PC-3 (cell line): Measurements from ENCODE around the gene HMG20A. TPM values are rescaled to one million over a fixed set of nuclear protein-coding genes. Genes with fewer than 3 reads are reported as not detected.

Experiments
- ATAC-seq: fragments of 200-7000 bp; cut with Tn5 transposase; 2 replicates; pipeline ENCODE4 v1.9.1; 2020; ENCODE audit warnings: mild to moderate bottlenecking, moderate library complexity
- BruUV-seq: library from RNA; stranded (reverse); fragments of 400-500 nt; replicated peaks from 2 replicates; lab custom pipeline; 2021; lab: Mats Ljungman, UMichigan
- CTCF ChIA-PET: fragments of 300-600 bp; sonication (Branson Sonifier 250); formaldehyde crosslinking; loops from one replicate; lab custom pipeline; 2022; ENCODE audit warnings: antibody characterized with exemption; lab: Charles Lee
- POLR2A ChIA-PET: fragments of 300-600 bp; sonication (Branson Sonifier 250); formaldehyde crosslinking; loops from one replicate; lab custom pipeline; 2022; ENCODE audit warnings: antibody characterized with exemption; ENCODE audit not compliant: unreplicated experiment; lab: Charles Lee
- DNase-seq: peaks from one replicate; pipeline ENCODE4 v3.0.0-alpha.2; 2015
- H2AFZ ChIP-seq: fragments of 300-600 bp; sonication (generic); 2 replicates; pipeline ENCODE4 v1.6.0; 2016; ENCODE audit warnings: antibody characterized with exemption, low read length
- H3F3A ChIP-seq: fragments of 300-600 bp; sonication (generic); one replicate; pipeline ENCODE4 v1.6.0; 2017; ENCODE audit warnings: antibody characterized with exemption, low read length, control low read depth, mild to moderate bottlenecking; ENCODE audit not compliant: unreplicated experiment
- H3K27ac ChIP-seq: fragments of 300-600 bp; sonication (generic); 2 replicates; pipeline ENCODE4 v1.5.1; 2016; ENCODE audit warnings: mild to moderate bottlenecking, low read length
- H3K27me3 ChIP-seq: fragments of 300-600 bp; sonication (generic); 2 replicates; pipeline ENCODE4 v1.6.1; 2016; ENCODE audit warnings: low read length, mixed read lengths
- H3K36me3 ChIP-seq: fragments of 300-600 bp; sonication (generic); 2 replicates; pipeline ENCODE4 v1.6.1; 2016; ENCODE audit warnings: low read depth, mixed run types, low read length, mixed read lengths
- H3K4me1 ChIP-seq: fragments of 300-600 bp; sonication (generic); 2 replicates; pipeline ENCODE4 v1.5.1; 2016; ENCODE audit warnings: low read length; ENCODE audit not compliant: insufficient read depth
- H3K4me2 ChIP-seq: fragments of 300-600 bp; sonication (generic); 2 replicates; pipeline ENCODE4 v1.6.0; 2016; ENCODE audit warnings: low read length
- H3K4me3 ChIP-seq: fragments of 300-600 bp; sonication (generic); 2 replicates; pipeline ENCODE4 v1.5.1; 2016; ENCODE audit warnings: mild to moderate bottlenecking, low read length, mixed read lengths
- H3K79me2 ChIP-seq: fragments of 300-600 bp; sonication (generic); 2 replicates; pipeline ENCODE4 v1.6.1; 2017; ENCODE audit warnings: low read length, mixed read lengths
- H3K9ac ChIP-seq: fragments of 300-600 bp; sonication (generic); 2 replicates; pipeline ENCODE4 v1.6.0; 2016; ENCODE audit warnings: mild to moderate bottlenecking, low read length
- H3K9me2 ChIP-seq: fragments of 300-600 bp; sonication (generic); replicated peaks from 2 replicates; pipeline ENCODE4 v1.6.1; 2016; ENCODE audit warnings: mixed run types, low read length, mixed read lengths
- H3K9me3 ChIP-seq: fragments of 300-600 bp; sonication (generic); 2 replicates; pipeline ENCODE4 v1.6.1; 2016; ENCODE audit warnings: low read length, mixed read lengths
- H4K20me1 ChIP-seq: fragments of 300-600 bp; sonication (generic); 2 replicates; pipeline ENCODE4 v1.6.1; 2016; ENCODE audit warnings: low read length, mixed read lengths
- EZH2 ChIP-seq: fragments of 300-600 bp; sonication (generic); IDR thresholded peaks from one replicate; pipeline ENCODE4 v1.6.1; 2017; ENCODE audit warnings: antibody characterized with exemption, mild to moderate bottlenecking, low read length; ENCODE audit not compliant: unreplicated experiment
- EZH2phosphoT487 ChIP-seq: fragments of 300-600 bp; sonication (generic); IDR thresholded peaks from 2 replicates; pipeline ENCODE4 v1.6.1; 2018; ENCODE audit warnings: mild to moderate bottlenecking, antibody characterized with exemption, low read length, borderline replicate concordance
- intact Hi-C: fragments of 100-400 bp; cut with micrococcal nuclease; formaldehyde crosslinking; loops from 2 replicates; pipeline ENCODE4 v1.9.0; 2023
- total RNA-seq: library from RNA; depleted of rRNA; stranded (reverse); fragments of >200 nt; gene quantifications from 2 replicates; pipeline ENCODE4 v1.2.3, GENCODE V29; 2014
- TF ChIP-seq, protein P1 (sequence below): fragments of 300-600 bp; sonication (generic); conservative IDR thresholded peaks from 2 replicates; pipeline ENCODE4 v1.5.1; 2017; ENCODE audit warnings: antibody characterized with exemption, low read depth, mild to moderate bottlenecking, low read length

The HMG20A gene
- total RNA-seq, 1 experiment from 2014 or later, result 17.6 TPM

DNA sequence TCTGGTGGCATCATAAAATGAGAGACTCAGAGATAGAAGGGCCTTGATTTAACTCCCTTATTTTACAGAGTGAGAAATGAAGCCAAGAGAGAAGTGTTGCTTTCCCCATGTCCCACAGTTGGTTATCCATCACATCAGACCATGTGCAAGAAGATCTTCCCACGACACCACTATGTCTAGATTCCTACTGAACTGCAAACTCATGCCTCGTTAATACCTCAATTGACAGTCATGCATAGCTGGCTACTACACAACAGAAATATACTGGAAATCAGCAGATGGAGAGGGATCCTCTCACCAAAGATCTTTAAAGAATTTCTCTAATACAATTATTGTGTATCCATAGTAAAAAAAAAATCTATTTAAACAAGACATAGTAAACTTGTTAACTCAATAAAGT is 34.1 kb upstream of the HMG20A start:
- Histone ChIP-seq H3K36me3 (no peaks in the 10 kb centered on the region), H3K4me1 (no peaks in the 10 kb centered on the region), H3K27me3 (no peaks in the 10 kb centered on the region), H3K4me3 (no peak overlapping the region), H4K20me1 (no peaks in the 10 kb centered on the region), H3K4me2 (no peak overlapping the region), H3K27ac (no peak overlapping the region), H2AFZ (no peak overlapping the region), H3F3A (no peaks in the 10 kb centered on the region), H3K9me2 (no peaks in the 10 kb centered on the region), H3K9me3 (no peaks in the 10 kb centered on the region), H3K9ac (no peak overlapping the region), H3K79me2 (peaks cover 3% of the 10 kb centered on the region; the same call in 1 of the 2 replicates)
- DNase-seq (no peak), ATAC-seq (no peak)
- intact Hi-C loops, result no loop called here
- ChIA-PET CTCF (no interaction called here), POLR2A (no interaction called here)
- BruUV-seq, result no TSS peak
- TF ChIP-seq EZH2, result no peak
- no peak for TF ChIP-seq EZH2phosphoT487

DNA sequence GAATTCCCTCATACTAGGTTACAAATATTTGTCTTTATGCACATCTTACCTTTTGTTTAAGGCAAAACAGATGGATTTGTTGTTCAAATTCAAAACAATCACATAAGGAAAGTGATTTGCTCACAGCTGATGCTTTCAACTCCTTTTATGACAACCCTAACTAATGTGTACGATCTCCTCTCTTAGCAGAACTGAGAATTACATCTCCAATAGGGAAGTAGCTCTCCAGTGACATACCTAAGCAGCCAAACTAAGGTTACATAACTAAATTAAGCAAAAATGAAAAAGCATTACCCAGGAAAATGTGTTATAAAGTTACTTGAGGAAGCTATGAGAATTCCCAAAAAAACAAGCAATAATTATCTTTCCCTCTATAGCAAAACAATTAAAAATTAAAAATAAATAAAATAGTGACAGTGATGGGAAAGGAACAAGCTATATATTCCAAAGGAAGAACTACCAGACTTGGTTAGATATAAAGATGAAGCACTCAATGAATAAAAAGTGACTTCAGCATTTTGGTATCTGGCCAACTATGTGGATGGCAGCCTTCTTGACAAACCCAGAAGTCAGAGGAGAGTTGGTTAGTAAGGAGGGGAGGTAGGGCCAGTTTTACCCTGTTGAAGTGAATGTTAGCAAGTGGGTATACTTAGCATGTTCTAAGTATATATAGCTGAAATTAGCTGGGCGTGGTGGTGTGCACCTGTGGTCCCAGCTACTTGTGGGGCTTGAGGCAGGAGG is 33.2 kb upstream of the HMG20A start:
- H3K4me2 ChIP-seq, result no peak overlapping the region
- H3K27me3 ChIP-seq, result no peaks in the 10 kb centered on the region
- H3F3A ChIP-seq, result no peaks in the 10 kb centered on the region
- ATAC-seq, result no peak
- no peaks in the 10 kb centered on the region for H3K4me1 ChIP-seq
- no peak overlapping the region for H3K27ac ChIP-seq
- H3K36me3 ChIP-seq, result no peaks in the 10 kb centered on the region
- intact Hi-C loops, result no loop called here
- CTCF ChIA-PET, result no interaction called here
- no peaks in the 10 kb centered on the region for H3K9me3 ChIP-seq
- H3K9ac ChIP-seq, result no peak overlapping the region
- H3K4me3 ChIP-seq, result no peak overlapping the region
- H4K20me1 ChIP-seq, result no peaks in the 10 kb centered on the region
- no peaks in the 10 kb centered on the region for H3K9me2 ChIP-seq
- BruUV-seq, result no TSS peak
- DNase-seq, result no peak
- H2AFZ ChIP-seq, result no peak overlapping the region
- POLR2A ChIA-PET, result no interaction called here
- H3K79me2 ChIP-seq, result peaks cover 3% of the 10 kb centered on the region; the same call in 1 of the 2 replicates
- no peak for TF ChIP-seq EZH2
- TF ChIP-seq, protein P1, sequence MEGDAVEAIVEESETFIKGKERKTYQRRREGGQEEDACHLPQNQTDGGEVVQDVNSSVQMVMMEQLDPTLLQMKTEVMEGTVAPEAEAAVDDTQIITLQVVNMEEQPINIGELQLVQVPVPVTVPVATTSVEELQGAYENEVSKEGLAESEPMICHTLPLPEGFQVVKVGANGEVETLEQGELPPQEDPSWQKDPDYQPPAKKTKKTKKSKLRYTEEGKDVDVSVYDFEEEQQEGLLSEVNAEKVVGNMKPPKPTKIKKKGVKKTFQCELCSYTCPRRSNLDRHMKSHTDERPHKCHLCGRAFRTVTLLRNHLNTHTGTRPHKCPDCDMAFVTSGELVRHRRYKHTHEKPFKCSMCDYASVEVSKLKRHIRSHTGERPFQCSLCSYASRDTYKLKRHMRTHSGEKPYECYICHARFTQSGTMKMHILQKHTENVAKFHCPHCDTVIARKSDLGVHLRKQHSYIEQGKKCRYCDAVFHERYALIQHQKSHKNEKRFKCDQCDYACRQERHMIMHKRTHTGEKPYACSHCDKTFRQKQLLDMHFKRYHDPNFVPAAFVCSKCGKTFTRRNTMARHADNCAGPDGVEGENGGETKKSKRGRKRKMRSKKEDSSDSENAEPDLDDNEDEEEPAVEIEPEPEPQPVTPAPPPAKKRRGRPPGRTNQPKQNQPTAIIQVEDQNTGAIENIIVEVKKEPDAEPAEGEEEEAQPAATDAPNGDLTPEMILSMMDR, result no peak
- TF ChIP-seq EZH2phosphoT487, result no peak

DNA sequence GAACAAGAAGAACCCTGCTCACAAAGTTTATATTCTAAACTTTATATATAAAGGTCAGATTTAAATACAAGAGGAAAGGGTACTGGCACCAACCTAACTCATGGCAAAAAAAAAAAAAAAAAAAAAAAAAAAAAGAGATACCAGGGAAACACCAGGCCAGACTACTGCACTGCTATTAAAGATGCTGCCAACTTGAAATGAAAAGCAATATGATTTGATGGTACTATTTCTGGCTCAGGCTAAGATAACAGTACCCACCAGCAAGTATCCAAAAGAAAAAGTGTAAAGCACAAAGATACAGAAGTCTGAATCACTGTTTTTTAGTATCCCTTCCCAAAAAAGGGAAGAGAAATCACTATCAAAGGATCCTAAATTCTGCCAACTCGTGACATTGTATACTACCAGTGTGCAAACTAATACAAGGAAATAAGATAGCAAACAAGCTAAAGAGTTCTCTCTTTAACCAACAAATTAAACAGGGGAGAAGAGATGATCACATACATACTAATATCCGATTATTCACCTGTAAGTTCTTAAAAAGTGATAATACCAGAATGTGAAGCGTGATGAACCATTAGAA is 29.2 kb upstream of the HMG20A start:
- POLR2A ChIA-PET, result no interaction called here
- H2AFZ ChIP-seq, result no peak overlapping the region
- TF ChIP-seq EZH2, result no peak
- H3F3A ChIP-seq, result no peaks in the 10 kb centered on the region
- DNase-seq, result no peak
- no peak overlapping the region for H3K27ac ChIP-seq
- no peak overlapping the region for H3K4me3 ChIP-seq
- BruUV-seq, result no TSS peak
- H3K9me3 ChIP-seq, result no peaks in the 10 kb centered on the region
- peaks cover 5% of the 10 kb centered on the region for H3K79me2 ChIP-seq
- H3K9me2 ChIP-seq, result no peaks in the 10 kb centered on the region
- H4K20me1 ChIP-seq, result no peaks in the 10 kb centered on the region
- no peak for ATAC-seq
- no peak overlapping the region for H3K9ac ChIP-seq
- H3K36me3 ChIP-seq, result no peaks in the 10 kb centered on the region
- H3K27me3 ChIP-seq, result no peaks in the 10 kb centered on the region
- no peak overlapping the region for H3K4me2 ChIP-seq
- intact Hi-C loops, result no loop called here
- CTCF ChIA-PET, result no interaction called here
- H3K4me1 ChIP-seq, result no peaks in the 10 kb centered on the region
